ENCODE measurements around the gene CD248. TPM values are rescaled to one million over a fixed set of nuclear protein-coding genes. Genes with fewer than 3 reads are reported as not detected.
"Not testable (repeated sequence)": the region's sequence is repeated elsewhere in the genome, so short reads cannot be mapped to it uniquely, and the experiment has no call there.

Gene CD248
- polyA plus RNA-seq, 6 donors from 2014 or later = 0.09 to 0.39 (median 0.24) TPM; not detected in 1

GRCh38 chr11:66284526-66285078, 32.2 kb downstream of the CD248 start:
- H3K27ac Mint-ChIP-seq = peak overlapping the region in 3 of 6 donors; percentile 20 to 74 (median 47)
- no peak for DNase-seq

GRCh38 chr11:66283461-66284105, 33.3 kb downstream of the CD248 start:
- peaks cover 49 to 57% (median 51%) of the 10 kb centered on the region in 3 donors for H3K4me1 Mint-ChIP-seq

More at GRCh38 chr11:66284526-66285078, 32.2 kb downstream of the CD248 start:
- peaks cover 4 to 10% (median 5%) of the 10 kb centered on the region in 3 donors for H3K27me3 Mint-ChIP-seq
- peak overlapping the region in 1 of 8 donors; percentile 89 for H3K4me3 Mint-ChIP-seq
- H3K4me1 Mint-ChIP-seq = peaks cover 46 to 56% (median 48%) of the 10 kb centered on the region in 3 donors
- H3K9me3 Mint-ChIP-seq = no peaks in the 10 kb centered on the region
- no peak for ATAC-seq (ENCODE audit: low read depth in 2 of 2)
- H3K36me3 Mint-ChIP-seq = no peaks in the 10 kb centered on the region

GRCh38 chr11:66282468-66283455, 34.1 kb downstream of the CD248 start:
- H3K27ac Mint-ChIP-seq = peak overlapping the region; percentile 88 to 98 (median 96)
- no peaks in the 10 kb centered on the region for H3K9me3 Mint-ChIP-seq
- peaks cover 0 to 17% (median 11%) of the 10 kb centered on the region in 3 donors for H3K27me3 Mint-ChIP-seq
- DNase-seq = peak; percentile 100
- H3K4me1 Mint-ChIP-seq = peaks cover 47 to 53% (median 51%) of the 10 kb centered on the region in 3 donors
- H3K4me3 Mint-ChIP-seq = peak overlapping the region; percentile 8 to 87 (median 54)
- H3K36me3 Mint-ChIP-seq = no peaks in the 10 kb centered on the region
- peak; percentile 90 to 93 for ATAC-seq (ENCODE audit: low read depth in 2 of 2)

More at GRCh38 chr11:66283461-66284105, 33.3 kb downstream of the CD248 start:
- Mint-ChIP-seq H3K9me3 (no peaks in the 10 kb centered on the region), H3K27me3 (peaks cover 0 to 17% (median 11%) of the 10 kb centered on the region in 3 donors), H3K36me3 (no peaks in the 10 kb centered on the region), H3K4me3 (peak overlapping the region in 1 of 8 donors; percentile 89), H3K27ac (peak overlapping the region in 4 of 6 donors; percentile 85 to 98 (median 93))
- ATAC-seq (ENCODE audit: low read depth in 2 of 2) (no peak), DNase-seq (no peak)

GRCh38 chr11:66281776-66282467, 34.9 kb downstream of the CD248 start:
- peaks cover 0 to 17% (median 11%) of the 10 kb centered on the region in 3 donors for H3K27me3 Mint-ChIP-seq

GRCh38 chr11:66281001-66281400, 35.8 kb downstream of the CD248 start:
- Mint-ChIP-seq H3K36me3 (peaks cover 0 to 9% of the 10 kb centered on the region in 2 donors), H3K27ac (peak overlapping the region; percentile 78 to 98 (median 92)), H3K27me3 (peaks cover 0 to 17% (median 11%) of the 10 kb centered on the region in 3 donors), H3K4me3 (peak overlapping the region in 3 of 8 donors; percentile 32 to 87 (median 52)), H3K4me1 (peaks cover 48 to 56% (median 50%) of the 10 kb centered on the region in 3 donors), H3K9me3 (no peaks in the 10 kb centered on the region)
- DNase-seq (no peak), ATAC-seq (ENCODE audit: low read depth in 2 of 2) (no peak)

More at GRCh38 chr11:66281776-66282467, 34.9 kb downstream of the CD248 start:
- Mint-ChIP-seq H3K36me3 (no peaks in the 10 kb centered on the region), H3K27ac (peak overlapping the region; percentile 88 to 98 (median 96)), H3K4me3 (peak overlapping the region; percentile 8 to 87 (median 54)), H3K9me3 (no peaks in the 10 kb centered on the region), H3K4me1 (peaks cover 46 to 53% (median 51%) of the 10 kb centered on the region in 3 donors)
- ATAC-seq (ENCODE audit: low read depth in 2 of 2) (peak in 1 of 2 donors; percentile 18), DNase-seq (no peak)

GRCh38 chr11:66280428-66280827, 36.4 kb downstream of the CD248 start:
- peaks cover 0 to 17% (median 11%) of the 10 kb centered on the region in 3 donors for H3K27me3 Mint-ChIP-seq
- H3K36me3 Mint-ChIP-seq = peaks cover 0 to 14% of the 10 kb centered on the region in 2 donors
- H3K4me3 Mint-ChIP-seq = no peak overlapping the region
- peaks cover 48 to 56% (median 50%) of the 10 kb centered on the region in 3 donors for H3K4me1 Mint-ChIP-seq
- H3K27ac Mint-ChIP-seq = peak overlapping the region in 4 of 6 donors; percentile 56 to 89 (median 74)
- no peaks in the 10 kb centered on the region for H3K9me3 Mint-ChIP-seq
- DNase-seq (no peak), ATAC-seq (ENCODE audit: low read depth in 2 of 2) (no peak)

- no peaks in the 10 kb centered on the region for H3K9me3 Mint-ChIP-seq
- peak overlapping the region in 7 of 8 donors; percentile 52 to 83 (median 66) for H3K4me3 Mint-ChIP-seq
- no peak for DNase-seq
- peaks cover 0 to 23% of the 10 kb centered on the region in 2 donors for H3K36me3 Mint-ChIP-seq
- ATAC-seq (ENCODE audit: low read depth in 2 of 2) = no peak
- peaks cover 43 to 56% (median 46%) of the 10 kb centered on the region in 3 donors for H3K4me1 Mint-ChIP-seq
- H3K27me3 Mint-ChIP-seq = peaks cover 0 to 17% (median 11%) of the 10 kb centered on the region in 3 donors
- H3K27ac Mint-ChIP-seq = peak overlapping the region in 5 of 6 donors; percentile 78 to 96 (median 89)
Observed at GRCh38 chr11:66279092-66279734, 37.6 kb downstream of the CD248 start.

GRCh38 chr11:66278363-66279091, 38.3 kb downstream of the CD248 start:
- peak overlapping the region in 7 of 8 donors; percentile 55 to 83 (median 63) for H3K4me3 Mint-ChIP-seq
- no peak for DNase-seq
- peaks cover under 1 to 29% of the 10 kb centered on the region in 2 donors for H3K36me3 Mint-ChIP-seq
- peaks cover 0 to 17% (median 11%) of the 10 kb centered on the region in 3 donors for H3K27me3 Mint-ChIP-seq
- peak overlapping the region in 4 of 6 donors; percentile 69 to 96 (median 90) for H3K27ac Mint-ChIP-seq
- peaks cover 43 to 56% (median 47%) of the 10 kb centered on the region in 3 donors for H3K4me1 Mint-ChIP-seq
- no peak for ATAC-seq (ENCODE audit: low read depth in 2 of 2)
- H3K9me3 Mint-ChIP-seq = no peaks in the 10 kb centered on the region

GRCh38 chr11:66277471-66278362, 39.1 kb downstream of the CD248 start, which contains the start of gene CNIH2:
Gene CNIH2, plus strand, starts transcription at chr11:66278175. Its CDS starts 282 bp downstream, at chr11:66278457.
- Mint-ChIP-seq H3K36me3 (peaks cover 8 to 36% of the 10 kb centered on the region in 2 donors), H3K27ac (peak within 1 kb of the TSS; percentile 57 to 96 (median 90)), H3K4me3 (peak within 1 kb of the TSS; percentile 44 to 83 (median 68)), H3K9me3 (no peaks in the 10 kb centered on the region), H3K4me1 (peaks cover 42 to 51% (median 44%) of the 10 kb centered on the region in 3 donors), H3K27me3 (peaks cover 0 to 17% (median 11%) of the 10 kb centered on the region in 3 donors)
- ATAC-seq (ENCODE audit: low read depth in 2 of 2) (peak; percentile 21 to 26), DNase-seq (peak; percentile 55)

- peaks cover 0 to 17% (median 11%) of the 10 kb centered on the region in 3 donors for H3K27me3 Mint-ChIP-seq
- peak overlapping the region in 6 of 8 donors; percentile 29 to 72 (median 66) for H3K4me3 Mint-ChIP-seq
- not testable (repeated sequence) for H3K9me3 Mint-ChIP-seq; ATAC-seq (ENCODE audit: low read depth in 2 of 2); DNase-seq
- peaks cover 35 to 44% (median 39%) of the 10 kb centered on the region in 3 donors for H3K4me1 Mint-ChIP-seq
- H3K36me3 Mint-ChIP-seq = peaks cover 12 to 36% of the 10 kb centered on the region in 2 donors
- H3K27ac Mint-ChIP-seq = peak overlapping the region in 3 of 6 donors; percentile 24 to 57 (median 39)
Observed at GRCh38 chr11:66277064-66277463, 39.8 kb downstream of the CD248 start.
